Pancreas (tissue), 10 donors: ENCODE measurements around the gene GPN1. TPM values are rescaled to one million over a fixed set of nuclear protein-coding genes. Genes with fewer than 3 reads are reported as not detected.

Experiments
- ATAC-seq, 4 donors: fragments of 200-7000 bp; cut with Tn5 transposase; one replicate each; pipeline versions ENCODE4 v1.8.0 to v1.9.1; 2020; ENCODE audit warnings: mild to moderate bottlenecking in 4 of 4, moderate library complexity in 4 of 4
- DNase-seq, 6 donors: peaks; one replicate each; pipeline ENCODE4 v3.0.0-alpha.2; 2020
- FAIRE-seq: peaks from 2 replicates; lab custom pipeline; 2012; peaks lifted over from hg19 to GRCh38; lab: Jason Lieb, UNC
- H3K27ac ChIP-seq, 4 donors: fragments of 200-600 bp; sonication (generic); 1 replicate in 3 of 4; 2 replicates in 1 of 4; pipeline versions ENCODE4 v1.5.0 to v1.8.0; 2020
- H3K27me3 ChIP-seq, 4 donors: fragments of 200-600 bp; one replicate each; pipeline ENCODE4 v1.8.0; 2021
- H3K36me3 ChIP-seq, 3 donors: fragments of 200-600 bp; sonication (generic) in 1 of 3; one replicate each; pipeline versions ENCODE4 v1.5.0 to v1.8.0; 2020 to 2021
- H3K4me1 ChIP-seq, 3 donors: fragments of 200-600 bp; one replicate each; pipeline ENCODE4 v1.8.0; 2021
- H3K4me3 ChIP-seq, 4 donors: fragments of 200-600 bp; sonication (generic) in 2 of 4; one replicate each; pipeline versions ENCODE4 v1.5.0 to v1.8.0; 2020 to 2021
- H3K9me3 ChIP-seq, 4 donors: fragments of 200-600 bp; one replicate each; pipeline ENCODE4 v1.8.0; 2021
- CTCF ChIP-seq, 4 donors: fragments of 200-600 bp; sonication (generic) in 3 of 4; IDR thresholded peaks; one replicate each; pipeline versions ENCODE4 v1.5.0 to v1.8.0; 2021; ENCODE audit warnings: antibody characterized with exemption in 4 of 4
- WGBS, 2 donors: extraction: QIAGEN DNeasy Blood & Tissue Kit; methylation state at CpG; one replicate each; pipeline ENCODE4 v1.1.7; 2013; 5-methylcytosine and 5-hydroxymethylcytosine counted together
- intact Hi-C, 3 donors: fragments of 100-400 bp; cut with DNase I; formaldehyde crosslinking; loops; one replicate each; pipeline versions ENCODE4 v1.11.1 to v1.14.2; 2022
- polyA plus RNA-seq, 2 donors: library from polyadenylated mRNA; stranded (reverse); fragments of 200-250 nt; gene quantifications; one replicate each; pipeline ENCODE4 v1.2.3, GENCODE V29; 2013
- total RNA-seq, 6 donors: library from RNA; stranded (reverse); fragmentation: NEBNext Ultra II Directional in 4 of 6; extraction: Animal tissue kit (Norgen Biotek cat#: 25700) in 4 of 6; gene quantifications; one replicate each; pipeline versions ENCODE4 v1.2.1 to v1.2.4, GENCODE V29; 2021 to 2023
- donor health status: healthy with polysubstance abuse.
- donor health status: DM: no; HTN: no; CAD: no; lungs with moderate emphysema.
- donor health status: DM: no; HTN: no; CAD: no.
- donor health status: control.
- donor health status: control.
- donor health status: Bipolar disorder and iron deficiency.
- donor health status: DM: yes; HTN: yes; CAD: no.
- donor health status: DM: no; HTN: no; CAD: no.
- donor health status: DM: no; HTN: no; CAD: no.
- donor health status: DM: yes; HTN: yes; CAD: no.

GPN1 gene
- total and polyA plus RNA-seq, 8 donors, result 7.9 to 17.0 (median 12.0) TPM

GRCh38 chr2:27638709-27639108 lies 9.9 kb downstream of the GPN1 start:
- no peak for TF ChIP-seq CTCF (IDR thresholded peaks at IDR 0.05)
- no peak overlapping the region for H3K4me3 ChIP-seq
- no peak overlapping the region for H3K27ac ChIP-seq
- no peaks in the 10 kb centered on the region for H3K9me3 ChIP-seq
- intact Hi-C loops, result no loop called here
- WGBS, 2 donors, result 52 to 55% methylated on average over 3 of the region's 3 CpGs
- no peak for ATAC-seq
- H3K27me3 ChIP-seq, result no peaks in the 10 kb centered on the region
- no peak for DNase-seq
- no peaks in the 10 kb centered on the region for H3K4me1 ChIP-seq
- FAIRE-seq, result no peak
- peaks cover 10 to 62% (median 22%) of the 10 kb centered on the region in 3 donors for H3K36me3 ChIP-seq

- Histone ChIP-seq H3K27me3 (no peaks in the 10 kb centered on the region), H3K4me1 (no peaks in the 10 kb centered on the region), H3K4me3 (no peak overlapping the region), H3K36me3 (peaks cover 10 to 55% (median 22%) of the 10 kb centered on the region in 3 donors), H3K27ac (no peak overlapping the region), H3K9me3 (no peaks in the 10 kb centered on the region)
- FAIRE-seq (no peak), DNase-seq (no peak), ATAC-seq (no peak)
- TF ChIP-seq CTCF (IDR thresholded peaks at IDR 0.05), result no peak
- intact Hi-C loops, result no loop called here
- 72% methylated on average over 2 of the region's 2 CpGs for WGBS, 2 donors
Measured at GRCh38 chr2:27640722-27641245, 11.9 kb downstream of the GPN1 start.

GRCh38 chr2:27645197-27645596 lies 16.3 kb downstream of the GPN1 start:
- no peaks in the 10 kb centered on the region for H3K27me3 ChIP-seq
- FAIRE-seq, result no peak
- no peaks in the 10 kb centered on the region for H3K9me3 ChIP-seq
- peaks cover 5 to 32% (median 8%) of the 10 kb centered on the region in 3 donors for H3K36me3 ChIP-seq
- DNase-seq, result no peak
- no peak for ATAC-seq
- intact Hi-C loops, result no loop called here
- H3K4me3 ChIP-seq, result no peak overlapping the region
- TF ChIP-seq CTCF (IDR thresholded peaks at IDR 0.05), result no peak
- no peaks in the 10 kb centered on the region for H3K4me1 ChIP-seq
- H3K27ac ChIP-seq, result no peak overlapping the region

- Histone ChIP-seq H3K9me3 (no peaks in the 10 kb centered on the region), H3K4me1 (peaks cover 0 to 8% (median 6%) of the 10 kb centered on the region in 3 donors), H3K27ac (no peak overlapping the region), H3K36me3 (peaks cover 0 to 27% (median 3%) of the 10 kb centered on the region in 3 donors), H3K27me3 (no peaks in the 10 kb centered on the region), H3K4me3 (no peak overlapping the region)
- no peak for DNase-seq
- TF ChIP-seq CTCF (IDR thresholded peaks at IDR 0.05), result no peak
- no peak for FAIRE-seq
- no peak for ATAC-seq
- intact Hi-C loops, result no loop called here
Measured at GRCh38 chr2:27647289-27647688, 18.4 kb downstream of the GPN1 start.

- H3K4me3 ChIP-seq, result no peak overlapping the region
- H3K27me3 ChIP-seq, result no peaks in the 10 kb centered on the region
- no peak for FAIRE-seq
- peaks cover 0 to 13% (median 6%) of the 10 kb centered on the region in 3 donors for H3K4me1 ChIP-seq
- 55 to 73% methylated on average over 4 of the region's 4 CpGs for WGBS, 2 donors
- TF ChIP-seq CTCF (IDR thresholded peaks at IDR 0.05), result no peak
- DNase-seq, result no peak
- peaks cover 0 to 25% (median 3%) of the 10 kb centered on the region in 3 donors for H3K36me3 ChIP-seq
- intact Hi-C loops, result no loop called here
- ATAC-seq, result no peak
- H3K9me3 ChIP-seq, result no peaks in the 10 kb centered on the region
- no peak overlapping the region for H3K27ac ChIP-seq
Measured at GRCh38 chr2:27647737-27648136, 18.9 kb downstream of the GPN1 start.
